ENCODE data around the gene SYNDIG1.

DNA sequence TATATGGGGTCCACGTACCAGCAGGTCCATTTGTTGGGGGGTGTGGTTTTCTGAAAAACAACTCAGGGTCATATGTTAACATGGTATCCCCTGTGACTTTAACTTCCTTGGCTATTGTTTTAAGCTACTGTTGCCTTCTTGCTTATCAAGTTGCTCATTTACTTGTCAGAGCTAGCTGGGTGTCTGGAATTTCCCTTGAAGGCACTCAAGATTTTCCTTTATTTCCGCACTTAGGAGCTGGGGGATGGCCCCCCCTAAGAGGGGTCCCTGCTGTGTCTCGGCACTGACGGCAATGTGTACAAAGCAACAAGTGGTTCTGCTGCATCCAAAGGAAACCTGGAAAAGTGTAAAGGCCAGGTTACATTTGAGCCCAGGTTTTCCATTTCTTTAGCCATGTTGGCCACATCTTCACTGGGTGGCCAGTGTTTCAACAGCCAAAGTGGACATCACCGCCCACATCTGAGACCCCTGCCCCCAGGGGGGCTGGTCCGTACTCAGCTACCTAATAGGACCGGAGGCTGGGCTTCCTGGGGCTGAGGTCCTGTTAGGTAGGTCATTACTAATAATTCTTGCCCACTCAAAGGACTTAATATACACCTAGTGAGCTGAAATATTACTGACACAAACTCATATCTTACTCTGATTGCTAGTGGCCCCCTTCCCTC lies 24.8 kb upstream of the SYNDIG1 start:
- TF ChIP-seq, protein P1, sequence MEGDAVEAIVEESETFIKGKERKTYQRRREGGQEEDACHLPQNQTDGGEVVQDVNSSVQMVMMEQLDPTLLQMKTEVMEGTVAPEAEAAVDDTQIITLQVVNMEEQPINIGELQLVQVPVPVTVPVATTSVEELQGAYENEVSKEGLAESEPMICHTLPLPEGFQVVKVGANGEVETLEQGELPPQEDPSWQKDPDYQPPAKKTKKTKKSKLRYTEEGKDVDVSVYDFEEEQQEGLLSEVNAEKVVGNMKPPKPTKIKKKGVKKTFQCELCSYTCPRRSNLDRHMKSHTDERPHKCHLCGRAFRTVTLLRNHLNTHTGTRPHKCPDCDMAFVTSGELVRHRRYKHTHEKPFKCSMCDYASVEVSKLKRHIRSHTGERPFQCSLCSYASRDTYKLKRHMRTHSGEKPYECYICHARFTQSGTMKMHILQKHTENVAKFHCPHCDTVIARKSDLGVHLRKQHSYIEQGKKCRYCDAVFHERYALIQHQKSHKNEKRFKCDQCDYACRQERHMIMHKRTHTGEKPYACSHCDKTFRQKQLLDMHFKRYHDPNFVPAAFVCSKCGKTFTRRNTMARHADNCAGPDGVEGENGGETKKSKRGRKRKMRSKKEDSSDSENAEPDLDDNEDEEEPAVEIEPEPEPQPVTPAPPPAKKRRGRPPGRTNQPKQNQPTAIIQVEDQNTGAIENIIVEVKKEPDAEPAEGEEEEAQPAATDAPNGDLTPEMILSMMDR (conservative IDR thresholded peaks at IDR 0.05; ENCODE audit: low read depth, low read length) = no peak
- no peak for TF ChIP-seq EZH2 (IDR thresholded peaks at IDR 0.05; ENCODE audit: borderline replicate concordance, low read depth, low read length, poor library complexity, severe bottlenecking)

Measured in A673 (cell line).